HepG2 (cell line): ENCODE measurements around the gene MUCL3. TPM values are rescaled to one million over a fixed set of nuclear protein-coding genes. Genes with fewer than 3 reads are reported as not detected.

ENCODE experiments used
- ATM ChIP-seq: fragments of 450-650 bp; IDR thresholded peaks from 2 replicates; pipeline ENCODE4 v1.7.1; 2017; ENCODE audit warnings: mild to moderate bottlenecking, borderline replicate concordance
- CCAR2 ChIP-seq: fragments of 200-400 bp; formaldehyde crosslinking; optimal IDR thresholded peaks from 2 replicates; pipeline ENCODE3; 2018; ENCODE audit warnings: low read depth, mild to moderate bottlenecking, low read length, moderate library complexity
- HMG20B ChIP-seq: conservative IDR thresholded peaks from 2 replicates; pipeline ENCODE4 v1.6.1; 2016; ENCODE audit warnings: missing genetic modification reagents, missing compliant biosample characterization
- IKZF4 ChIP-seq: sonication (generic); formaldehyde crosslinking; IDR thresholded peaks from 2 replicates; pipeline ENCODE4 v1.5.1; 2020; ENCODE audit warnings: borderline replicate concordance, mild to moderate bottlenecking, low read depth, missing genetic modification reagents; ENCODE audit errors: not compliant biosample characterization
- MAFF ChIP-seq: IDR thresholded peaks from 2 replicates; pipeline ENCODE4 v1.6.1; 2011; ENCODE audit warnings: low read depth, low read length, improper control_type of control experiment
- MBD4 ChIP-seq: IDR thresholded peaks from 2 replicates; pipeline ENCODE4 v1.6.1; 2012; ENCODE audit warnings: low read length, inconsistent platforms, borderline replicate concordance
- MYNN ChIP-seq: sonication (generic); formaldehyde crosslinking; IDR thresholded peaks from 2 replicates; pipeline ENCODE4 v1.4.0; 2020; ENCODE audit warnings: mild to moderate bottlenecking, low read depth, missing genetic modification reagents
- RARA ChIP-seq: IDR thresholded peaks from 2 replicates; pipeline ENCODE4 v1.6.1; 2016; ENCODE audit warnings: missing genetic modification reagents, missing compliant biosample characterization
- RARG ChIP-seq: sonication (generic); formaldehyde crosslinking; IDR thresholded peaks from 2 replicates; pipeline ENCODE4 v1.4.0; 2020; ENCODE audit warnings: low read depth, mild to moderate bottlenecking, missing genetic modification reagents
- SKI ChIP-seq: fragments of 450-650 bp; IDR thresholded peaks from one replicate; pipeline ENCODE4 v1.6.1; 2018; ENCODE audit warnings: mild to moderate bottlenecking; ENCODE audit not compliant: partially characterized antibody
- ZNF230 ChIP-seq: sonication (generic); formaldehyde crosslinking; IDR thresholded peaks from 2 replicates; pipeline ENCODE4 v1.4.0; 2020; ENCODE audit warnings: mild to moderate bottlenecking, missing genetic modification reagents
- ZNF24 ChIP-seq: fragments of 450-650 bp; IDR thresholded peaks from 2 replicates; pipeline ENCODE4 v1.6.1; 2017; ENCODE audit warnings: antibody characterized with exemption, mild to moderate bottlenecking
- ZNF646 ChIP-seq: sonication (generic); formaldehyde crosslinking; IDR thresholded peaks from 2 replicates; pipeline ENCODE4 v1.9.0; 2021; ENCODE audit warnings: mild to moderate bottlenecking, missing genetic modification reagents
- ZNF878 ChIP-seq: sonication (generic); formaldehyde crosslinking; IDR thresholded peaks from 2 replicates; pipeline ENCODE4 v1.8.1; 2023; ENCODE audit warnings: mild to moderate bottlenecking, missing genetic modification reagents, moderate library complexity
- polyA plus RNA-seq, 8 experiments: library from polyadenylated mRNA; depleted of rRNA in 3 of 8; stranded (reverse) in 7 of 8; unstranded in 1 of 8; fragments of >200 nt; fragmentation: Illumina TruSeq in 4 of 8; extraction: Trizol in 4 of 8; gene quantifications; 2 replicates each; pipeline versions ENCODE4 v1.2.1 to v1.2.3, GENCODE V29; 2011 to 2016; ENCODE audit warnings: low read depth in 4 of 8, missing spikeins in 1 of 8, mixed read lengths in 1 of 8; ENCODE audit not compliant: insufficient read depth in 1 of 8
- total RNA-seq, 5 experiments: library from RNA; depleted of rRNA; stranded (reverse); fragments of >200 nt; fragmentation: Illumina TruSeq; extraction: Trizol; gene quantifications; 2 replicates each; pipeline ENCODE4 v1.2.3, GENCODE V29; 2016; ENCODE audit warnings: low read depth in 1 of 5
- TF ChIP-seq, protein P1 (sequence below): sonication (generic); formaldehyde crosslinking; IDR thresholded peaks from 2 replicates; pipeline ENCODE4 v1.5.0; 2020; ENCODE audit warnings: missing genetic modification reagents
- TF ChIP-seq, protein P2 (sequence below): sonication (generic); formaldehyde crosslinking; IDR thresholded peaks from 2 replicates; pipeline ENCODE4 v1.4.0; 2020; ENCODE audit warnings: missing genetic modification reagents
- TF ChIP-seq, protein P3 (sequence below): sonication (generic); formaldehyde crosslinking; IDR thresholded peaks from 2 replicates; pipeline ENCODE4 v1.4.0; 2020; ENCODE audit warnings: low read depth, mild to moderate bottlenecking, missing genetic modification reagents
- TF ChIP-seq, protein P4 (sequence below): sonication (generic); formaldehyde crosslinking; IDR thresholded peaks from 2 replicates; pipeline ENCODE4 v1.5.0; 2020; ENCODE audit warnings: mild to moderate bottlenecking, missing genetic modification reagents, moderate library complexity

The MUCL3 gene
- total and polyA plus RNA-seq, 2 of the 13 experiments (the other 11 are each of a cell fraction or from before 2014, with no cell fraction given), result not detected

DNA sequence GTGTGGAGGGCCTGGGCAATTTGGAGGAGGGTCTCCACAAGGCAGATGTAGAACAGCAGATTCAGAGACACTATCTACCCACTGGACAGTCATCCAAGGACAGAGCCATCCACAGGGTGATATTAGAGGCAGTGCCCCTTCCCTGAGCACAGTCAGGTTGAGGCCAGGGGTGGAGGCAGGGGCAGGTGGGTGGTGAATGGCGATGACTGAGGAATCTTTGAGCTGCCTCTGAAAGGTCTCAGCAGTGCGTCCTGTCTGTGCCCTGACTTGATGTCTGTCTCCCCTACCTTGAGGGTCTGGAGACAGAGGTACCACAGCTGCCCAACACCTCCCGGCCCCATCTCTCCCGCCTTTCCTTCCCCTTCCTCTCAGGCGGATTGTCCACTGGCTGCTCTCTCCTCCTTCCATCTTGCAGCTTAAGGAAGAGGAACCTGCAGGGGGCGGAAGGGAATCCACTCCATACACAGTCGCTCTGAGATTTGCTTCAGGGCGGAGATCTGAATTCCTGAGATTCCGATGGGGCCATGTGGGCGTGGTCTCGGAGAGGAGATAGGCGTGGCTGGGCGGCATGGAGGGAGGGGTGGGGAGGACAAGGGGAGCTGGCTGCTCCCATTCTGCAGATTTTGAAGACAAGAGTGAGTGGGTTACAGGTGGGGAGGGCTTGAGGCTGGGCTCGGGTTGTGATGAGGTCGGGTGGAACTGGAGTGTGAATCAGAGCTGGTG, 1.7 kb downstream of the MUCL3 start (continued):
- TF ChIP-seq ZNF230, result no peak
- no peak for TF ChIP-seq MBD4
- TF ChIP-seq, protein P1, sequence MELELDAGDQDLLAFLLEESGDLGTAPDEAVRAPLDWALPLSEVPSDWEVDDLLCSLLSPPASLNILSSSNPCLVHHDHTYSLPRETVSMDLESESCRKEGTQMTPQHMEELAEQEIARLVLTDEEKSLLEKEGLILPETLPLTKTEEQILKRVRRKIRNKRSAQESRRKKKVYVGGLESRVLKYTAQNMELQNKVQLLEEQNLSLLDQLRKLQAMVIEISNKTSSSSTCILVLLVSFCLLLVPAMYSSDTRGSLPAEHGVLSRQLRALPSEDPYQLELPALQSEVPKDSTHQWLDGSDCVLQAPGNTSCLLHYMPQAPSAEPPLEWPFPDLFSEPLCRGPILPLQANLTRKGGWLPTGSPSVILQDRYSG (CRISPR knock-in tag), result no peak
- no peak for TF ChIP-seq IKZF4 (CRISPR knock-in tag)
- TF ChIP-seq RARA (CRISPR knock-in tag), result no peak
- TF ChIP-seq, protein P2, sequence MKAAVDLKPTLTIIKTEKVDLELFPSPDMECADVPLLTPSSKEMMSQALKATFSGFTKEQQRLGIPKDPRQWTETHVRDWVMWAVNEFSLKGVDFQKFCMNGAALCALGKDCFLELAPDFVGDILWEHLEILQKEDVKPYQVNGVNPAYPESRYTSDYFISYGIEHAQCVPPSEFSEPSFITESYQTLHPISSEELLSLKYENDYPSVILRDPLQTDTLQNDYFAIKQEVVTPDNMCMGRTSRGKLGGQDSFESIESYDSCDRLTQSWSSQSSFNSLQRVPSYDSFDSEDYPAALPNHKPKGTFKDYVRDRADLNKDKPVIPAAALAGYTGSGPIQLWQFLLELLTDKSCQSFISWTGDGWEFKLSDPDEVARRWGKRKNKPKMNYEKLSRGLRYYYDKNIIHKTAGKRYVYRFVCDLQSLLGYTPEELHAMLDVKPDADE (CRISPR knock-in tag), result no peak
- no peak for TF ChIP-seq RARG (CRISPR knock-in tag)
- no peak for TF ChIP-seq ATM
- TF ChIP-seq, protein P3, sequence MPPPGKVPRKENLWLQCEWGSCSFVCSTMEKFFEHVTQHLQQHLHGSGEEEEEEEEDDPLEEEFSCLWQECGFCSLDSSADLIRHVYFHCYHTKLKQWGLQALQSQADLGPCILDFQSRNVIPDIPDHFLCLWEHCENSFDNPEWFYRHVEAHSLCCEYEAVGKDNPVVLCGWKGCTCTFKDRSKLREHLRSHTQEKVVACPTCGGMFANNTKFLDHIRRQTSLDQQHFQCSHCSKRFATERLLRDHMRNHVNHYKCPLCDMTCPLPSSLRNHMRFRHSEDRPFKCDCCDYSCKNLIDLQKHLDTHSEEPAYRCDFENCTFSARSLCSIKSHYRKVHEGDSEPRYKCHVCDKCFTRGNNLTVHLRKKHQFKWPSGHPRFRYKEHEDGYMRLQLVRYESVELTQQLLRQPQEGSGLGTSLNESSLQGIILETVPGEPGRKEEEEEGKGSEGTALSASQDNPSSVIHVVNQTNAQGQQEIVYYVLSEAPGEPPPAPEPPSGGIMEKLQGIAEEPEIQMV, result 0 out of 2 replicates have a peak, but pooled peaks have one; percentile 41
- TF ChIP-seq ZNF878 (CRISPR knock-in tag), result no peak
- no peak for TF ChIP-seq ZNF646 (CRISPR knock-in tag)
- TF ChIP-seq, protein P4, sequence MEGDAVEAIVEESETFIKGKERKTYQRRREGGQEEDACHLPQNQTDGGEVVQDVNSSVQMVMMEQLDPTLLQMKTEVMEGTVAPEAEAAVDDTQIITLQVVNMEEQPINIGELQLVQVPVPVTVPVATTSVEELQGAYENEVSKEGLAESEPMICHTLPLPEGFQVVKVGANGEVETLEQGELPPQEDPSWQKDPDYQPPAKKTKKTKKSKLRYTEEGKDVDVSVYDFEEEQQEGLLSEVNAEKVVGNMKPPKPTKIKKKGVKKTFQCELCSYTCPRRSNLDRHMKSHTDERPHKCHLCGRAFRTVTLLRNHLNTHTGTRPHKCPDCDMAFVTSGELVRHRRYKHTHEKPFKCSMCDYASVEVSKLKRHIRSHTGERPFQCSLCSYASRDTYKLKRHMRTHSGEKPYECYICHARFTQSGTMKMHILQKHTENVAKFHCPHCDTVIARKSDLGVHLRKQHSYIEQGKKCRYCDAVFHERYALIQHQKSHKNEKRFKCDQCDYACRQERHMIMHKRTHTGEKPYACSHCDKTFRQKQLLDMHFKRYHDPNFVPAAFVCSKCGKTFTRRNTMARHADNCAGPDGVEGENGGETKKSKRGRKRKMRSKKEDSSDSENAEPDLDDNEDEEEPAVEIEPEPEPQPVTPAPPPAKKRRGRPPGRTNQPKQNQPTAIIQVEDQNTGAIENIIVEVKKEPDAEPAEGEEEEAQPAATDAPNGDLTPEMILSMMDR (CRISPR knock-in tag), result peak; percentile 85
- TF ChIP-seq HMG20B (CRISPR knock-in tag), result peak; percentile 91
- TF ChIP-seq MAFF, result no peak
- TF ChIP-seq MYNN, result no peak
- no peak for TF ChIP-seq ZNF24
- no peak for TF ChIP-seq SKI
- TF ChIP-seq CCAR2, result no peak
